Activated T-helper 1 cell treated with anti-CD3 and anti-CD28 coated beads, Interleukin-2, amount 50 U/mL, for 16 hours (primary cell): ENCODE measurements around the gene CPLX3.

Experiments
- DNase-seq, 2 donors: peaks; one replicate each; pipeline ENCODE4 v3.0.0-alpha.2; 2020; ENCODE audit warnings: low read depth in 1 of 2, low spot score in 1 of 2

Gene CPLX3

GRCh38 chr15:74827614-74828013 lies 1.2 kb downstream of the CPLX3 start:
- no peak for DNase-seq

GRCh38 chr15:74828835-74829234 lies 2.4 kb downstream of the CPLX3 start:
- DNase-seq: no peak

- DNase-seq: no peak
Observed at GRCh38 chr15:74829486-74829885, 3.1 kb downstream of the CPLX3 start.

GRCh38 chr15:74829991-74830390 lies 3.6 kb downstream of the CPLX3 start:
- DNase-seq: no peak

GRCh38 chr15:74830868-74831267 lies 4.4 kb downstream of the CPLX3 start:
- no peak for DNase-seq

GRCh38 chr15:74831813-74832495 lies 5.5 kb downstream of the CPLX3 start:
- no peak for DNase-seq

GRCh38 chr15:74832826-74833225 lies 6.4 kb downstream of the CPLX3 start:
- no peak for DNase-seq

GRCh38 chr15:74833376-74834107 lies 7.1 kb downstream of the CPLX3 start:
- no peak for DNase-seq

GRCh38 chr15:74835312-74835823 lies 8.9 kb downstream of the CPLX3 start:
- no peak for DNase-seq

GRCh38 chr15:74836846-74837245 lies 10.4 kb downstream of the CPLX3 start:
- DNase-seq: no peak

- no peak for DNase-seq
Observed at GRCh38 chr15:74837482-74838136, 11.2 kb downstream of the CPLX3 start.

GRCh38 chr15:74838137-74838516 lies 11.7 kb downstream of the CPLX3 start:
- DNase-seq: no peak

GRCh38 chr15:74838746-74839525 lies 12.5 kb downstream of the CPLX3 start:
- DNase-seq: no peak

- DNase-seq: no peak
Observed at GRCh38 chr15:74839526-74840395, 13.3 kb downstream of the CPLX3 start.

- no peak for DNase-seq
Observed at GRCh38 chr15:74840851-74841775, 14.7 kb downstream of the CPLX3 start.

- DNase-seq: no peak
Observed at GRCh38 chr15:74841891-74842373, 15.5 kb downstream of the CPLX3 start.

- peak; percentile 83 to 89 for DNase-seq
Observed at GRCh38 chr15:74842581-74843444, 16.4 kb downstream of the CPLX3 start, which contains the start of gene ULK3. Gene ULK3, minus strand, starts transcription at chr15:74843156. Its CDS starts 51 bp downstream, at chr15:74843105.

- no peak for DNase-seq
Observed at GRCh38 chr15:74843445-74843828, 17.0 kb downstream of the CPLX3 start.
